Osteocyte (in vitro differentiated cells): ENCODE measurements around the gene SLC4A2. TPM values are rescaled to one million over a fixed set of nuclear protein-coding genes. Genes with fewer than 3 reads are reported as not detected.
"Not testable (repeated sequence)": the region's sequence is repeated elsewhere in the genome, so short reads cannot be mapped to it uniquely, and the experiment has no call there.

Experiments
- DNase-seq: peaks from one replicate; pipeline ENCODE4 v3.0.0; 2021; ENCODE audit warnings: mixed read lengths; ENCODE audit not compliant: unreplicated experiment; ENCODE audit errors: extremely low spot score
- H3K27ac Mint-ChIP-seq: one replicate; pipeline ENCODE4 v1.8.0; 2021; ENCODE audit warnings: mild to moderate bottlenecking, mixed read lengths; ENCODE audit not compliant: unreplicated experiment
- H3K27me3 Mint-ChIP-seq: one replicate; pipeline ENCODE4 v1.8.0; 2021; ENCODE audit warnings: mixed read lengths; ENCODE audit not compliant: unreplicated experiment
- H3K36me3 Mint-ChIP-seq: one replicate; pipeline ENCODE4 v1.8.0; 2021; ENCODE audit warnings: mixed read lengths; ENCODE audit not compliant: unreplicated experiment
- H3K4me1 Mint-ChIP-seq: one replicate; pipeline ENCODE4 v1.8.0; 2021; ENCODE audit warnings: mixed read lengths; ENCODE audit not compliant: unreplicated experiment
- H3K4me3 Mint-ChIP-seq: one replicate; pipeline ENCODE4 v1.8.0; 2021; ENCODE audit warnings: mild to moderate bottlenecking, moderate library complexity, mixed read lengths; ENCODE audit not compliant: unreplicated experiment
- H3K9me3 Mint-ChIP-seq: one replicate; pipeline ENCODE4 v1.8.0; 2021; ENCODE audit warnings: mixed read lengths; ENCODE audit not compliant: unreplicated experiment
- total RNA-seq: library from RNA; stranded (reverse); gene quantifications from 2 replicates; pipeline ENCODE4 v1.2.1, GENCODE V29; 2021
- TF ChIP-seq, protein P1 (sequence below): fragments of 200-600 bp; sonication (generic); IDR thresholded peaks from 2 replicates; pipeline ENCODE4 v1.5.0; 2021; ENCODE audit warnings: antibody characterized with exemption, mild to moderate bottlenecking, moderate library complexity

Gene SLC4A2
- total RNA-seq, 1 donor from 2014 or later, result 289 TPM

DNA sequence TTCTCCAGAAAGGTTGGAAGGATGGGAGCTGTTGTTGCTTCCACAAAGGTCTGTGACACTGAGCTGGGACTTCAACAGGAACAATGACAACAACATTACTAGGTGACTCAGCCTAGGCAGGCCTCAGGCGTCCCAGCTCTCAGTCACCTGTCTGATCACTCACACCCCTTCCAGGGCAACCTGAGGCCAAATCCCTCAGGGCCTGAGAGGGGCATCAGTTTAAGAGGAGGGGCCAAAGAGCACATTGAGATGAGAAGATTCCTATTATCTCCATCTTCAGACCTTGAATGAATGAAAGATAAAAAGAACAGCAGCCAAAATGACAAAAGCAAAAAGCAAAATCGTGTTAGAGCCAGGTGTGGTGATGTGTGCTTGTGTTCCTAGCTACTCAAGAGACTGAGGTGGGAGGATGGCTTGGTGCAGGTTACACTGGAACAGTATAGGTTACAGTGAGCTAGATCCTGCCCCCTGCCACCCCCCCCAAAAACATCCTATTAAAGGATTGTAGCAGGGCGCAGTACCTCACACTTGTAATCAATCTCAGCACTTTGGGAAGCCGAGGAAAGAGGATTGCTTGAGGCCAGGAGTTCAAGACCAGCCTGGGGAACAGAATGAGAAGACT lies 34.8 kb upstream of the SLC4A2 start, which contains the start of gene ATG9B:
Gene ATG9B (minus strand): TSS at position 60 of the 622 bp plus-strand sequence. CDS start 71 bp downstream, outside the sequence.
- H3K9me3 Mint-ChIP-seq, result no peaks in the 10 kb centered on the region
- H3K36me3 Mint-ChIP-seq, result no peaks in the 10 kb centered on the region
- peaks cover 18% of the 10 kb centered on the region for H3K27me3 Mint-ChIP-seq
- H3K4me1 Mint-ChIP-seq, result peaks cover 26% of the 10 kb centered on the region
- no peak within 1 kb of the TSS for H3K27ac Mint-ChIP-seq
- H3K4me3 Mint-ChIP-seq, result no peak within 1 kb of the TSS
- no peak for DNase-seq
- TF ChIP-seq, protein P1, sequence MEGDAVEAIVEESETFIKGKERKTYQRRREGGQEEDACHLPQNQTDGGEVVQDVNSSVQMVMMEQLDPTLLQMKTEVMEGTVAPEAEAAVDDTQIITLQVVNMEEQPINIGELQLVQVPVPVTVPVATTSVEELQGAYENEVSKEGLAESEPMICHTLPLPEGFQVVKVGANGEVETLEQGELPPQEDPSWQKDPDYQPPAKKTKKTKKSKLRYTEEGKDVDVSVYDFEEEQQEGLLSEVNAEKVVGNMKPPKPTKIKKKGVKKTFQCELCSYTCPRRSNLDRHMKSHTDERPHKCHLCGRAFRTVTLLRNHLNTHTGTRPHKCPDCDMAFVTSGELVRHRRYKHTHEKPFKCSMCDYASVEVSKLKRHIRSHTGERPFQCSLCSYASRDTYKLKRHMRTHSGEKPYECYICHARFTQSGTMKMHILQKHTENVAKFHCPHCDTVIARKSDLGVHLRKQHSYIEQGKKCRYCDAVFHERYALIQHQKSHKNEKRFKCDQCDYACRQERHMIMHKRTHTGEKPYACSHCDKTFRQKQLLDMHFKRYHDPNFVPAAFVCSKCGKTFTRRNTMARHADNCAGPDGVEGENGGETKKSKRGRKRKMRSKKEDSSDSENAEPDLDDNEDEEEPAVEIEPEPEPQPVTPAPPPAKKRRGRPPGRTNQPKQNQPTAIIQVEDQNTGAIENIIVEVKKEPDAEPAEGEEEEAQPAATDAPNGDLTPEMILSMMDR, result no peak

DNA sequence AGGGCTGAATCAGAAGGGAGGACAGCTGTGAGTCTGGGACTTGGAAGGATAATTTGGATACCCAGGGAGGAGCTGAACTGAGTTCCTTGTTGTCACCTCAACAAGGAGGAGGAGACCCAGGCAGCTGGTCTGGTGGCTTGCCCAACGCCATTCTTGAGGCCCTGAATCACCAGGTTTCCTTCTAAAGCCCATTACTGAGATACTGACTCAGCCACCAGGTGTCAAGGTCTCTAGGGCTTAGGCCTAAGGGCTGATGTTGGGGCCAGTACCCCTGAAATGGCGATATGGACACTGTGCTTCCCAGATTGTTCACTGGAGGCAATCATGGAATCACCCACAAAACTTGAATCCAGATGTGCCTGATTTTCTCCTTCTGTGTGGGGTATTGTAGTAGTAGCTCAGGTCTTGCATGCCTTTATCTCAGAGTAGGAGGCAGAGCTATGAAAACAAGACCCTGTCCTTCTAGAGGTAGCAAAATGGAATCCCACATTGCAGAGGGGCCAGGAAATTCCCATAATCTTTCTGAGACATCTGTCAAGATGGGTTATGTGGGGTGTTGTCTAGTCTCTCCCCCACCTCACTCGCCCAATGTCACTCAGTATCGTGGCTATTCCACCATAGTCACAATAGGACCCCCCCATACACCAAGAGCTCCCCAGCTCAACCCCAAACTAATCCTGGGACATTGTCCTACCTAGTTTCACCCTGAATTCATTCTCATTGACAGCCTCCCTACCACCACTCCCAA lies 33.3 kb upstream of the SLC4A2 start:
- peaks cover 20% of the 10 kb centered on the region for H3K4me1 Mint-ChIP-seq
- no peak for DNase-seq
- H3K4me3 Mint-ChIP-seq, result no peak overlapping the region
- no peaks in the 10 kb centered on the region for H3K36me3 Mint-ChIP-seq
- TF ChIP-seq, protein P1, result no peak
- peaks cover 6% of the 10 kb centered on the region for H3K27me3 Mint-ChIP-seq
- H3K9me3 Mint-ChIP-seq, result no peaks in the 10 kb centered on the region
- H3K27ac Mint-ChIP-seq, result peak overlapping the region; percentile 72

DNA sequence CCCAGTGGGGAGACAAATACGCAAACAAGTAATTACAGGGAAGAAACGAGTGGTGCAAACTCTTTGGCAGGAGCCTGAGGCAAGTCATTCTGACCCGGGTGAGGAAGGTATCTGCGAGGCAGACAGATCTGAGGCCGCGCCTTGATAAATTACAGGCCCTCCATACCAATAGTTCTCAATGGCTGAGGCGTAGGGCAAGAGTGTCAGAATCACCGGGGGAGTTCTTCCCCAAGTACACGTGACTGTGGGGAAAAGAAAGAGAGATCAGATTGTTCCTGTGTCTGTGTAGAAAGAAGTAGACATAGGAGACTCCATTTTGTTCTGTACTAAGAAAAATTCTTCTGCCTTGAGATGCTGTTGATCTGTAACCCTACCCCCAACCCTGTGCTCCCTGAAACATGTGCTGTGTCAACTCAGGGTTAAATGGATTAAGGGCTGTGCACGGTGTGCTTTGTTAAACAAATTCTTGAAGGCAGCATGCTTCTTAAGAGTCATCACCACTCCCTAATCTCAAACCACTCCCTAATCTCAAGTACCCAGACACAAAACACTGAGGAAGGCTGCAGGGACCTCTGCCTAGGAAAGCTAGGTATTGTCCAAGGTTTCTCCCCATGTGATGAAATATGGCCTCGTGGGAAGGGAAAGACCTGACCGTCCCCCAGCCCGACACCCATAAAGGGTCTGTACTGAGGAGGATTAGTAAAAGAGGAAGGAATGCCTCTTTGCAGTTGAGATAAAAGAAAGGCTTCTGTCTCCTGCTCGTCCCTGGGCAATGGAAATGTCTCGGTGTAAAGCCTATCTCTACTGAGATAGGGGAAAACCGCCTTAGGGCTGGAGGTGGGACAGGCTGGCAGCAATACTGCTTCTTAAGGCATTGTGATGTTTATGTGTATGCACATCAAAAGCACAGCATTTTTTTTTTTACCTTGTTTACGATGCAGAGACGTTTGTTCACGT lies 32.3 kb upstream of the SLC4A2 start:
- Mint-ChIP-seq H3K4me1 (peaks cover 20% of the 10 kb centered on the region), H3K27ac (peak overlapping the region; percentile 99)

DNA sequence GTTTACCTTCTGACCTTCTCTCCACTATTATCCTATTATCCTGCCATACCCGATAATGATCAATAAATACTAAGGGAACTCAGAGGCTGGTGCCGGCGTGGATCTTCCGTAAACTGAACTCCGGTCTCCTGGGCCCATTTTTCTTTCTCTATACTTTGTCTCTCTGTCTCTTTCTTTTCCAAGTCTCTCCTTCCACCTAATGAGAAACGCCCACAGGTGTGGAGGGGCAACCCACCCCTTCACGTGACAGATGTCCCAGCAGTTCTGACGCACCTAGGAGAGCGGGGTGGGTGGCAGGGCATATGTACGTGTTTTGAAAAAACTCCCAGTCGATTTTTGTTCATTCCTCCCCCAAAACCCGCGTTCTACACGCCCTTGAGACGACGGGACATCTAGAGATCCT lies 31.7 kb upstream of the SLC4A2 start:
- not testable (repeated sequence) for H3K27me3 Mint-ChIP-seq, H3K36me3 Mint-ChIP-seq, DNase-seq, H3K9me3 Mint-ChIP-seq
- peak overlapping the region; percentile 88 for H3K4me3 Mint-ChIP-seq
- peak overlapping the region; percentile 99 for H3K27ac Mint-ChIP-seq
- peaks cover 20% of the 10 kb centered on the region for H3K4me1 Mint-ChIP-seq

More for the DNA sequence above, 32.3 kb upstream of the SLC4A2 start:
- peak overlapping the region; percentile 88 for H3K4me3 Mint-ChIP-seq
- DNase-seq, H3K36me3 Mint-ChIP-seq, H3K9me3 Mint-ChIP-seq, H3K27me3 Mint-ChIP-seq: not testable (repeated sequence)

DNA sequence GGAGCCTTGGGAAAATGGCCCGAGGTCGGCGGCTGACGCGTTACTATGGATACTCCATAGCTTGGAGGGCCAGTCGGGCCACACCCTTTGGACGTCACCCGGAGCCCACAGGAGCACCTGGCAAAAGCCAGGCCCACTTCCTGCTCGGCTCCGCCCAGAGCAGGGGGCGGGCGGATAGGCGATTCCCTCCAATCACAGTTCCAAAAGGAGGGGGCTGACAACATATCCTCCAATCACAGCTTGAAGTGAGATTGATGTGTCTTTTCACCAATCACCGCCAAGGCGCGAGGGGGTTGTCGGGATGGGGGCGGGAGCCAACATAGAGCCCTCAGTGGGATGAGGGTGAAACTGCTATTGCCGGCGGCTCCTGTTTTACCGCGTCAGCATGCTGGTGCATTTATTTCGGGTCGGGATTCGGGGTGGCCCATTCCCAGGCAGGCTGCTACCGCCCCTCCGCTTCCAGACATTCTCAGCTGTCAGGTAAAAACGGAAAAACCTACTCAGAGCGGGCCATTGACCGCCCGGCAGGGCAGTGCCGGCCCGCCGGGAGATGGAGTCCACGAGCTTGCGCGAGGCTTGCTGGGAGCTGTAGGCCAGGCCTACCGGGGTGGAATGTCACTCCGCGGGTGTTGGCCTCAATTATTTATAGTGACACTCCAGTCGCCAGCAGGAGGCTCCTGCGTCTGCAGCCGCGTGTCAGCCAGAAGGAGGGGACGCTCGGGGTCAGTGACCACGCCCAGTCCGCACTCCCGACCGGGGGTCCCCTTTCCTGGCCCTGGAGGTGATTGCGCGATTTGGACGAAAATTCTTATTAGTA lies 31.1 kb upstream of the SLC4A2 start, which contains the start of gene ABCB8:
Gene ABCB8 (plus strand): TSS at position 320 of the 817 bp plus-strand sequence. CDS start 66 bp downstream, at position 386.
- TF ChIP-seq, protein P1, result peak; percentile 50
- H3K4me1 Mint-ChIP-seq, result peaks cover 20% of the 10 kb centered on the region
- peak within 1 kb of the TSS; percentile 99 for H3K27ac Mint-ChIP-seq
- peak within 1 kb of the TSS; percentile 88 for H3K4me3 Mint-ChIP-seq
- H3K9me3 Mint-ChIP-seq, result no peaks in the 10 kb centered on the region
- H3K27me3 Mint-ChIP-seq, result no peaks in the 10 kb centered on the region
- peak; percentile 99 for DNase-seq
- H3K36me3 Mint-ChIP-seq, result no peaks in the 10 kb centered on the region
